ENCODE data around the gene HELZ. TPM values are rescaled to one million over a fixed set of nuclear protein-coding genes. Genes with fewer than 3 reads are reported as not detected.

The HELZ gene
- total and polyA plus RNA-seq, 2 of the 8 experiments (the other 6 are each of a cell fraction or from before 2014, with no cell fraction given), result 10.0 to 48.7 TPM

DNA sequence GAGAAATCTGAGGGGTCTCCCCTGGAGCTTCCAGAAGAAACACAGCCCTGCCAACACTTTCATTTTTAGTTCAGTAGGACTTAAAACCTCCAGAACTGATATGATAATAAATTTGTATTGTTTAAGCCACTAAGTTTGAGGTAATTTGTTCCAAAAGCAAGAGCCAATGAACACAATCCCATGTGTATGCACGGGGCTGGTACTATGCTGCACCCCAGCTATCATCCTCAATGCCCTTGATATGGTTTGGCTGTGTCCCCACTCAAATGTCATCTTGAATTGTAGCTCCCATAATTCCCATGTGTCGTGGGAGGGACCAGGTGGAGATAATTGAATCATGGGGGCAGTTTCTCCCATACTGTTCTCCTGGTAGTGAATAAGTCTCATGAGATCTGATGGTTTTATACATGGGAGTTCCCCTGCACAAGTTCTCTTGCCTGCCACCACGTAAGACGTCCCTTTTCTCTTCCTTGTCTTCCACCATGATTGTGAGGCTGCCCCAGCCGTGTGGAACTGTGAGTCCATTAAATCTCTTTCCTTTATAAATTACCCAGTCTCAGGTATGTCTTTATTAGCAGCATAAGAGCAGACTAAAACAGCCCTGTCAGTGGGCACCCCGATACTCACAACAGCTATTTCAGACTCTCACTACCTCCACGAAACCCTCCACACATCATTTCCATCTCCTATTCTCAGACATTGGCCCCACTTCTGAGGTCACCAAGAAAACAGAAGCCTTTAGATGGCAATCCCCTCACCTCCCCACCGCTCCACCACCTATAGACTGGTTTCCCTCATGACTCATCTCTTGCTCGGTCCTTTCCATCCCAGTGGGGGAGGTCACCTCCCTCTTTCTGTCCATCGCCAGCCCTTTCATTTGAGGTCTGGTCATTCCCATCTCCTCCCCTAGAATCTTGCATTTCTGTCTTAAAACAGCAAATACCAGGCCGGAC lies 209.6 kb downstream of the HELZ start:
- no peaks in the 10 kb centered on the region for H3K23me2 ChIP-seq (ENCODE audit: low read depth, low read length)
- TF ChIP-seq HDAC6 (IDR thresholded peaks at IDR 0.05; ENCODE audit: low read depth, low read length) (no peak), EZH2 (IDR thresholded peaks at IDR 0.05; ENCODE audit: low read depth, low read length, severe bottlenecking) (no peak), SP4 (IDR thresholded peaks at IDR 0.05; ENCODE audit: low read length) (no peak), PHF8 (conservative IDR thresholded peaks at IDR 0.05; ENCODE audit: low read depth, low read length) (no peak), CBX5 (IDR thresholded peaks at IDR 0.05; ENCODE audit: low read depth, low read length) (no peak), SAP30 (IDR thresholded peaks at IDR 0.05; ENCODE audit: insufficient read depth, insufficient replicate concordance, low read length) (no peak)
- TF ChIP-seq, protein P1, sequence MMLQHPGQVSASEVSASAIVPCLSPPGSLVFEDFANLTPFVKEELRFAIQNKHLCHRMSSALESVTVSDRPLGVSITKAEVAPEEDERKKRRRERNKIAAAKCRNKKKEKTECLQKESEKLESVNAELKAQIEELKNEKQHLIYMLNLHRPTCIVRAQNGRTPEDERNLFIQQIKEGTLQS (IDR thresholded peaks at IDR 0.05; ENCODE audit: insufficient read depth, low read depth, low read length), result no peak
- TF ChIP-seq, protein P2, sequence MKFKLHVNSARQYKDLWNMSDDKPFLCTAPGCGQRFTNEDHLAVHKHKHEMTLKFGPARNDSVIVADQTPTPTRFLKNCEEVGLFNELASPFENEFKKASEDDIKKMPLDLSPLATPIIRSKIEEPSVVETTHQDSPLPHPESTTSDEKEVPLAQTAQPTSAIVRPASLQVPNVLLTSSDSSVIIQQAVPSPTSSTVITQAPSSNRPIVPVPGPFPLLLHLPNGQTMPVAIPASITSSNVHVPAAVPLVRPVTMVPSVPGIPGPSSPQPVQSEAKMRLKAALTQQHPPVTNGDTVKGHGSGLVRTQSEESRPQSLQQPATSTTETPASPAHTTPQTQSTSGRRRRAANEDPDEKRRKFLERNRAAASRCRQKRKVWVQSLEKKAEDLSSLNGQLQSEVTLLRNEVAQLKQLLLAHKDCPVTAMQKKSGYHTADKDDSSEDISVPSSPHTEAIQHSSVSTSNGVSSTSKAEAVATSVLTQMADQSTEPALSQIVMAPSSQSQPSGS (IDR thresholded peaks at IDR 0.05; ENCODE audit: low read length), result no peak
- no peak overlapping the region for H3K27ac ChIP-seq (ENCODE audit: low read depth, low read length)
- H4K5ac ChIP-seq (ENCODE audit: insufficient read length, low read depth, low read length), result no peak overlapping the region
- 83% methylated on average over 11 of the region's 11 CpGs; no CpG with 5 or more reads in 1 of the 2 experiments for WGBS, 2 experiments (ENCODE audit: extremely low coverage in 1 of 2, insufficient coverage in 1 of 2, insufficient read length in 1 of 2, insufficient replicate concordance in 2 of 2, low coverage in 1 of 2, low lambda C conversion rate in 2 of 2, missing lambda C conversion rate in 1 of 2)
- no peaks in the 10 kb centered on the region for H3K79me1 ChIP-seq (ENCODE audit: low read depth, low read length)
- H4K20me1 ChIP-seq (replicated peaks in 1 of 2; ENCODE audit: control insufficient read depth in 1 of 2, insufficient read depth in 2 of 2, low read length in 2 of 2), result no peaks in the 10 kb centered on the region
- no peak overlapping the region for H3K9ac ChIP-seq (replicated peaks in 1 of 4; ENCODE audit: extremely low read depth in 1 of 4, low read depth in 3 of 4, low read length in 3 of 4)
- no peak overlapping the region for H3K23ac ChIP-seq (ENCODE audit: insufficient read length)
- H2BK5ac ChIP-seq (ENCODE audit: low read depth, low read length), result no peak overlapping the region
- H3K4ac ChIP-seq (replicated peaks; ENCODE audit: insufficient read length, low read depth, low read length), result no peak overlapping the region
- ChIA-PET CTCF (ENCODE audit: partially characterized antibody) (no interaction called here), POLR2A (ENCODE audit: partially characterized antibody) (no interaction called here)
- no peak overlapping the region for H3K18ac ChIP-seq (ENCODE audit: extremely low read depth, low read length)
- no peak overlapping the region for H3K56ac ChIP-seq (replicated peaks; ENCODE audit: insufficient read length, low read depth, low read length)
- H2AK5ac ChIP-seq (ENCODE audit: low read depth, low read length), result no peak overlapping the region
- 0 out of 7 replicates have a peak, but pooled peaks cover 0 to 3% (median under 1%) of the 10 kb centered on the region in 4 experiments for H3K4me1 ChIP-seq (replicated peaks in 1 of 4; ENCODE audit: control insufficient read depth in 3 of 4, insufficient read depth in 4 of 4, low read length in 3 of 4)
- no peak overlapping the region for H3K14ac ChIP-seq (ENCODE audit: insufficient read length)
- H3K79me2 ChIP-seq (ENCODE audit: control insufficient read depth in 1 of 2, insufficient read depth in 2 of 2, low read length in 2 of 2), result no peaks in the 10 kb centered on the region
- no peak overlapping the region for H2BK120ac ChIP-seq (replicated peaks; ENCODE audit: low read depth, low read length)
- no peak overlapping the region for H2AFZ ChIP-seq (ENCODE audit: low read length)
- H2BK15ac ChIP-seq (ENCODE audit: low read length), result no peak overlapping the region
- no peak overlapping the region for H3K4me3 ChIP-seq (ENCODE audit: extremely low read depth in 1 of 4, insufficient read depth in 2 of 4, low read depth in 3 of 4, low read length in 4 of 4)
- H3K27me3 ChIP-seq (replicated peaks in 1 of 4; ENCODE audit: control insufficient read depth in 3 of 4, extremely low read depth in 1 of 4, insufficient read depth in 3 of 4, low read length in 3 of 4), result no peaks in the 10 kb centered on the region
- no peak for DNase-seq (ENCODE audit: low read depth in 1 of 2, low spot score in 2 of 2)
- no peak overlapping the region for H3K4me2 ChIP-seq (ENCODE audit: insufficient read depth in 1 of 2, low read depth in 2 of 2, low read length in 2 of 2)
- no peak overlapping the region for H2BK12ac ChIP-seq (ENCODE audit: low read depth, low read length)
- FAIRE-seq, result no peak
- H4K91ac ChIP-seq (replicated peaks; ENCODE audit: insufficient read length, low read length), result no peak overlapping the region
- H2BK20ac ChIP-seq (ENCODE audit: low read length), result no peak overlapping the region
- H3K36me3 ChIP-seq (ENCODE audit: control insufficient read depth in 2 of 4, insufficient read depth in 4 of 4, low read length in 3 of 4), result no peaks in the 10 kb centered on the region
- no peak overlapping the region for H4K8ac ChIP-seq (ENCODE audit: extremely low read depth, insufficient read depth, low read length)
- H3K9me3 ChIP-seq (ENCODE audit: insufficient read depth in 2 of 2, low read depth in 1 of 2, low read length in 1 of 2), result no peaks in the 10 kb centered on the region
